Myometrial cell (primary cell): ENCODE results near the gene CT45A5. TPM values are rescaled to one million over a fixed set of nuclear protein-coding genes. Genes with fewer than 3 reads are reported as not detected.

ENCODE experiments used
- total RNA-seq: library from RNA; depleted of rRNA; stranded (reverse); fragments of >200 nt; gene quantifications from 2 replicates; pipeline ENCODE4 v1.2.3, GENCODE V29; 2015

Gene CT45A5, protein sequence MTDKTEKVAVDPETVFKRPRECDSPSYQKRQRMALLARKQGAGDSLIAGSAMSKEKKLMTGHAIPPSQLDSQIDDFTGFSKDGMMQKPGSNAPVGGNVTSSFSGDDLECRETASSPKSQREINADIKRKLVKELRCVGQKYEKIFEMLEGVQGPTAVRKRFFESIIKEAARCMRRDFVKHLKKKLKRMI
- total RNA-seq, result not detected in 2 replicates

DNA sequence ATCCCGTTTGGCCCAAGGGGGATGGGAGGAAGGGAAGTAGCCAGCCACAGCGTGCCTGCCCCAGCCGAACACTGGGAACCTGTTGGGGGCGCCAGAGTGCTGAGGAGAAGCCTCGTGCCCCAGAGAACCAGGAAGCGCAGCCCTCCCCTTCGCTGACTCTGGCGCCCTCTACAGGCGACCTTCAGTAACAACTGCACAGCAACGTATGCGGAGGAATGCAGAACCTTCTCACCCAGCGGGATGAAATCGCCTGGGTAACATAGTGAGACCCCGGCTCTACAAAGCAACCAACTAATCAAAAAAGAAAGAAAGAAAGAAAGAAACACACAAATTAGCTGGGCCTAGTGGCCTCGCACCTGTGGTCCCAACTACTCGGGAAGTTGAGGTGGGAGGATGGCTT lies at the start of gene CT45A5:
Gene CT45A5 (minus strand): TSS at position 101 of the 400 bp plus-strand sequence. CDS start 3,774 bp downstream, outside the sequence.

DNA sequence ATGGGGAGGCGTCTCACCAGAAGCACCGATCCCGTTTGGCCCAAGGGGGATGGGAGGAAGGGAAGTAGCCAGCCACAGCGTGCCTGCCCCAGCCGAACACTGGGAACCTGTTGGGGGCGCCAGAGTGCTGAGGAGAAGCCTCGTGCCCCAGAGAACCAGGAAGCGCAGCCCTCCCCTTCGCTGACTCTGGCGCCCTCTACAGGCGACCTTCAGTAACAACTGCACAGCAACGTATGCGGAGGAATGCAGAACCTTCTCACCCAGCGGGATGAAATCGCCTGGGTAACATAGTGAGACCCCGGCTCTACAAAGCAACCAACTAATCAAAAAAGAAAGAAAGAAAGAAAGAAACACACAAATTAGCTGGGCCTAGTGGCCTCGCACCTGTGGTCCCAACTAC lies 34.6 kb upstream of the CT45A5 start, which contains the start of gene CT45A2:
Gene CT45A2 (minus strand): TSS at position 101 of the 400 bp plus-strand sequence. CDS start 3,747 bp downstream, outside the sequence.

DNA sequence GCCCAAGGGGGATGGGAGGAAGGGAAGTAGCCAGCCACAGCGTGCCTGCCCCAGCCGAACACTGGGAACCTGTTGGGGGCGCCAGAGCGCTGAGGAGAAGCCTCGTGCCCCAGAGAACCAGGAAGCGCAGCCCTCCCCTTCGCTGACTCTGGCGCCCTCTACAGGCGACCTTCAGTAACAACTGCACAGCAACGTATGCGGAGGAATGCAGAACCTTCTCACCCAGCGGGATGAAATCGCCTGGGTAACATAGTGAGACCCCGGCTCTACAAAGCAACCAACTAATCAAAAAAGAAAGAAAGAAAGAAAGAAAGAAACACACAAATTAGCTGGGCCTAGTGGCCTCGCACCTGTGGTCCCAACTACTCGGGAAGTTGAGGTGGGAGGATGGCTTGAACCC lies 17.4 kb upstream of the CT45A5 start, which contains the start of gene CT45A6:
Gene CT45A6 (minus strand): TSS at position 101 of the 400 bp plus-strand sequence. CDS start 3,794 bp downstream, outside the sequence.

GRCh38 chrX:135768091-135768490 lies 17.2 kb downstream of the CT45A5 start, which contains the start of gene CT45A3:
Gene CT45A3 (minus strand): TSS chrX:135768191. CDS start chrX:135764444, 3,747 bp downstream.

Other genes starting within 250 kb of the CT45A5 start
- not detected in 2 replicates for gene CT45A1, start 71.9 kb downstream of the CT45A5 start, total RNA-seq
- not detected in 2 replicates for gene CT45A3, start 17.3 kb downstream of the CT45A5 start, total RNA-seq
- not detected in 2 replicates for gene CT45A6, start 17.3 kb upstream of the CT45A5 start, total RNA-seq
- not detected in 2 replicates for gene CT45A2, start 34.5 kb upstream of the CT45A5 start, total RNA-seq
- gene CT45A7, start 51.8 kb upstream of the CT45A5 start, total RNA-seq, result not detected in 2 replicates
- not detected in 2 replicates for gene CT45A8, start 69.0 kb upstream of the CT45A5 start, total RNA-seq
- gene CT45A9, start 86.3 kb upstream of the CT45A5 start, total RNA-seq, result not detected in 2 replicates
- gene CT45A10, start 107.9 kb upstream of the CT45A5 start, total RNA-seq, result not detected in 2 replicates
- not detected in 2 replicates for gene SAGE1, start 108.2 kb upstream of the CT45A5 start, total RNA-seq
- gene MMGT1, start 188.5 kb upstream of the CT45A5 start, total RNA-seq, result 20.2 and 20.5 TPM in 2 replicates
- 20.8 and 21.6 TPM in 2 replicates for gene SLC9A6, start 199.9 kb upstream of the CT45A5 start, total RNA-seq